Activated CD8-positive, alpha-beta memory T cell treated with anti-CD3 and anti-CD28 coated beads, Interleukin-2, amount 10 ng/mL, durations not matched to agents 7 days and 5 days (primary cell): Measurements from ENCODE around the gene NLGN1. TPM values are rescaled to one million over a fixed set of nuclear protein-coding genes. Genes with fewer than 3 reads are reported as not detected.
"Not testable (repeated sequence)": the region's sequence is repeated elsewhere in the genome, so short reads cannot be mapped to it uniquely, and the experiment has no call there.

Experiments
- ATAC-seq: fragments of 150-1000 bp; cut with Tn5 transposase; one replicate; pipeline ENCODE4 v1.10.0; 2021; ENCODE audit warnings: moderate library complexity
- CTCF ChIA-PET: fragments of 350-600 bp; sonication (Branson Sonifier 250); formaldehyde crosslinking; loops from one replicate; lab custom pipeline; 2021; ENCODE audit warnings: antibody characterized with exemption; lab: Charles Lee
- DNase-seq: peaks from one replicate; pipeline ENCODE4 v3.0.0-alpha.2; 2020
- H3K27ac Mint-ChIP-seq: one replicate; pipeline ENCODE4 v1.8.0; 2021; ENCODE audit warnings: mild to moderate bottlenecking, mixed read lengths
- H3K27me3 Mint-ChIP-seq: one replicate; pipeline ENCODE4 v1.8.0; 2021; ENCODE audit warnings: mixed read lengths
- H3K36me3 Mint-ChIP-seq: one replicate; pipeline ENCODE4 v1.8.0; 2021; ENCODE audit warnings: mild to moderate bottlenecking, mixed read lengths
- H3K4me1 Mint-ChIP-seq: one replicate; pipeline ENCODE4 v1.8.0; 2021; ENCODE audit warnings: mixed read lengths
- H3K4me3 Mint-ChIP-seq: one replicate; pipeline ENCODE4 v1.8.0; 2021; ENCODE audit warnings: mild to moderate bottlenecking, moderate library complexity, mixed read lengths
- H3K9me3 Mint-ChIP-seq: one replicate; pipeline ENCODE4 v1.8.0; 2022; ENCODE audit warnings: low read depth, mixed read lengths
- total RNA-seq, 2 experiments: library from RNA; stranded (reverse); gene quantifications; one replicate each; pipeline ENCODE4 v1.2.3, GENCODE V29; 2021

NLGN1 gene
- total RNA-seq, 2 experiments from 2014 or later: not detected

- no peaks in the 10 kb centered on the region for H3K9me3 Mint-ChIP-seq
- no peak overlapping the region for H3K27ac Mint-ChIP-seq
- CTCF ChIA-PET: no interaction called here
- no peaks in the 10 kb centered on the region for H3K36me3 Mint-ChIP-seq
- DNase-seq (no peak), ATAC-seq (no peak)
- H3K4me1 Mint-ChIP-seq: no peaks in the 10 kb centered on the region
- H3K27me3 Mint-ChIP-seq: peaks cover 18% of the 10 kb centered on the region
- H3K4me3 Mint-ChIP-seq: no peak overlapping the region
Measured at GRCh38 chr3:173402656-173403055, 5.1 kb downstream of the NLGN1 start.

GRCh38 chr3:173403376-173403775 is 5.8 kb downstream of the NLGN1 start:
- Mint-ChIP-seq H3K9me3 (no peaks in the 10 kb centered on the region), H3K4me3 (no peak overlapping the region), H3K27ac (no peak overlapping the region), H3K27me3 (peaks cover 11% of the 10 kb centered on the region), H3K36me3 (no peaks in the 10 kb centered on the region), H3K4me1 (no peaks in the 10 kb centered on the region)
- no peak for DNase-seq
- ATAC-seq: no peak
- CTCF ChIA-PET: no interaction called here

- Mint-ChIP-seq H3K27me3 (peaks cover 4% of the 10 kb centered on the region), H3K4me3 (no peak overlapping the region), H3K27ac (no peak overlapping the region), H3K9me3 (no peaks in the 10 kb centered on the region), H3K36me3 (no peaks in the 10 kb centered on the region), H3K4me1 (no peaks in the 10 kb centered on the region)
- DNase-seq (no peak), ATAC-seq (no peak)
- CTCF ChIA-PET: no interaction called here
Measured at GRCh38 chr3:173404156-173404555, 6.6 kb downstream of the NLGN1 start.

GRCh38 chr3:173410436-173410835 is 12.9 kb downstream of the NLGN1 start:
- no peaks in the 10 kb centered on the region for H3K27me3 Mint-ChIP-seq
- no peak for ATAC-seq
- H3K27ac Mint-ChIP-seq: no peak overlapping the region
- no peaks in the 10 kb centered on the region for H3K9me3 Mint-ChIP-seq
- H3K4me3 Mint-ChIP-seq: no peak overlapping the region
- CTCF ChIA-PET: no interaction called here
- no peak for DNase-seq
- no peaks in the 10 kb centered on the region for H3K4me1 Mint-ChIP-seq
- H3K36me3 Mint-ChIP-seq: no peaks in the 10 kb centered on the region

GRCh38 chr3:173410849-173411248 is 13.3 kb downstream of the NLGN1 start:
- ATAC-seq (no peak), DNase-seq (no peak)
- CTCF ChIA-PET: no interaction called here
- Mint-ChIP-seq H3K36me3 (no peaks in the 10 kb centered on the region), H3K27me3 (no peaks in the 10 kb centered on the region), H3K27ac (no peak overlapping the region), H3K4me1 (no peaks in the 10 kb centered on the region), H3K9me3 (no peaks in the 10 kb centered on the region), H3K4me3 (no peak overlapping the region)

- H3K27ac Mint-ChIP-seq: no peak overlapping the region
- H3K27me3 Mint-ChIP-seq: no peaks in the 10 kb centered on the region
- ATAC-seq: no peak
- H3K4me3 Mint-ChIP-seq: no peak overlapping the region
- CTCF ChIA-PET: no interaction called here
- H3K36me3 Mint-ChIP-seq: no peaks in the 10 kb centered on the region
- DNase-seq: no peak
- no peaks in the 10 kb centered on the region for H3K4me1 Mint-ChIP-seq
- no peaks in the 10 kb centered on the region for H3K9me3 Mint-ChIP-seq
Measured at GRCh38 chr3:173411375-173411973, 13.9 kb downstream of the NLGN1 start.

GRCh38 chr3:173416070-173416469 is 18.5 kb downstream of the NLGN1 start:
- Mint-ChIP-seq H3K36me3 (no peaks in the 10 kb centered on the region), H3K9me3 (no peaks in the 10 kb centered on the region), H3K27ac (no peak overlapping the region), H3K27me3 (no peaks in the 10 kb centered on the region), H3K4me3 (no peak overlapping the region), H3K4me1 (no peaks in the 10 kb centered on the region)
- DNase-seq (no peak), ATAC-seq (no peak)
- CTCF ChIA-PET: no interaction called here

- CTCF ChIA-PET: no interaction called here
- ATAC-seq: no peak
- no peak for DNase-seq
- no peaks in the 10 kb centered on the region for H3K27me3 Mint-ChIP-seq
- no peaks in the 10 kb centered on the region for H3K4me1 Mint-ChIP-seq
- H3K9me3 Mint-ChIP-seq: peaks cover 5% of the 10 kb centered on the region
- no peak overlapping the region for H3K27ac Mint-ChIP-seq
- H3K36me3 Mint-ChIP-seq: no peaks in the 10 kb centered on the region
- H3K4me3 Mint-ChIP-seq: no peak overlapping the region
Measured at GRCh38 chr3:173429076-173429475, 31.5 kb downstream of the NLGN1 start.

GRCh38 chr3:173429527-173429926 is 32.0 kb downstream of the NLGN1 start:
- Mint-ChIP-seq H3K4me1 (no peaks in the 10 kb centered on the region), H3K27ac (no peak overlapping the region), H3K36me3 (no peaks in the 10 kb centered on the region), H3K4me3 (no peak overlapping the region), H3K9me3 (peaks cover 5% of the 10 kb centered on the region), H3K27me3 (no peaks in the 10 kb centered on the region)
- ATAC-seq: no peak
- no peak for DNase-seq
- CTCF ChIA-PET: no interaction called here

GRCh38 chr3:173430576-173430975 is 33.0 kb downstream of the NLGN1 start:
- no peaks in the 10 kb centered on the region for H3K27me3 Mint-ChIP-seq
- H3K9me3 Mint-ChIP-seq: peaks cover 5% of the 10 kb centered on the region
- no peak overlapping the region for H3K27ac Mint-ChIP-seq
- no peaks in the 10 kb centered on the region for H3K36me3 Mint-ChIP-seq
- H3K4me3 Mint-ChIP-seq: no peak overlapping the region
- no peaks in the 10 kb centered on the region for H3K4me1 Mint-ChIP-seq
- ATAC-seq (no peak), DNase-seq (no peak)
- CTCF ChIA-PET: no interaction called here

GRCh38 chr3:173439004-173439403 is 41.5 kb downstream of the NLGN1 start:
- H3K9me3 Mint-ChIP-seq: no peaks in the 10 kb centered on the region
- DNase-seq (no peak), ATAC-seq (no peak)
- CTCF ChIA-PET: no interaction called here
- H3K36me3 Mint-ChIP-seq: no peaks in the 10 kb centered on the region
- no peaks in the 10 kb centered on the region for H3K4me1 Mint-ChIP-seq
- no peaks in the 10 kb centered on the region for H3K27me3 Mint-ChIP-seq
- no peak overlapping the region for H3K27ac Mint-ChIP-seq
- no peak overlapping the region for H3K4me3 Mint-ChIP-seq

GRCh38 chr3:173440514-173440913 is 43.0 kb downstream of the NLGN1 start:
- Mint-ChIP-seq H3K27ac (no peak overlapping the region), H3K27me3 (no peaks in the 10 kb centered on the region), H3K4me1 (no peaks in the 10 kb centered on the region), H3K36me3 (no peaks in the 10 kb centered on the region), H3K4me3 (no peak overlapping the region), H3K9me3 (no peaks in the 10 kb centered on the region)
- DNase-seq (no peak), ATAC-seq (no peak)
- CTCF ChIA-PET: no interaction called here

- H3K9me3 Mint-ChIP-seq, ATAC-seq, H3K4me1 Mint-ChIP-seq, CTCF ChIA-PET, H3K27me3 Mint-ChIP-seq, DNase-seq, H3K36me3 Mint-ChIP-seq, H3K4me3 Mint-ChIP-seq, H3K27ac Mint-ChIP-seq: not testable (repeated sequence)
Measured at GRCh38 chr3:173451561-173451960, 54.0 kb downstream of the NLGN1 start.

GRCh38 chr3:173463250-173463649 is 65.7 kb downstream of the NLGN1 start:
- DNase-seq (no peak), ATAC-seq (no peak)
- no peaks in the 10 kb centered on the region for H3K4me1 Mint-ChIP-seq
- CTCF ChIA-PET: no interaction called here
- no peaks in the 10 kb centered on the region for H3K9me3 Mint-ChIP-seq
- no peak overlapping the region for H3K4me3 Mint-ChIP-seq
- H3K27me3 Mint-ChIP-seq: no peaks in the 10 kb centered on the region
- no peak overlapping the region for H3K27ac Mint-ChIP-seq
- no peaks in the 10 kb centered on the region for H3K36me3 Mint-ChIP-seq

- ATAC-seq: no peak
- Mint-ChIP-seq H3K36me3 (no peaks in the 10 kb centered on the region), H3K4me1 (no peaks in the 10 kb centered on the region), H3K27me3 (no peaks in the 10 kb centered on the region), H3K9me3 (no peaks in the 10 kb centered on the region), H3K27ac (no peak overlapping the region), H3K4me3 (no peak overlapping the region)
- DNase-seq: no peak
- CTCF ChIA-PET: no interaction called here
Measured at GRCh38 chr3:173465112-173465511, 67.6 kb downstream of the NLGN1 start.
